Transverse colon (tissue), 4 donors: Measurements from ENCODE around the gene NBPF8. TPM values are rescaled to one million over a fixed set of nuclear protein-coding genes. Genes with fewer than 3 reads are reported as not detected.
"Not testable (repeated sequence)": the region's sequence is repeated elsewhere in the genome, so short reads cannot be mapped to it uniquely, and the experiment has no call there.

Experiments used
- DNase-seq: peaks from one replicate; pipeline ENCODE4 v3.0.0-alpha.2; 2019
- H3K27ac ChIP-seq, 4 donors: fragments of 200-600 bp; sonication (generic); 2 replicates each; pipeline ENCODE4 v1.5.1; 2016 to 2018; ENCODE audit warnings: inconsistent platforms in 4 of 4
- H3K27me3 ChIP-seq: fragments of 200-600 bp; sonication (generic); 2 replicates; pipeline ENCODE4 v1.5.1; 2017; ENCODE audit warnings: inconsistent platforms
- H3K36me3 ChIP-seq, 4 donors: fragments of 200-600 bp; sonication (generic); 2 replicates each; pipeline ENCODE4 v1.5.1; 2017 to 2019; ENCODE audit warnings: inconsistent platforms in 4 of 4
- H3K4me1 ChIP-seq, 4 donors: fragments of 200-600 bp; sonication (generic); 2 replicates each; pipeline ENCODE4 v1.5.1; 2017 to 2020; ENCODE audit warnings: inconsistent platforms in 4 of 4
- H3K4me3 ChIP-seq, 4 donors: fragments of 200-600 bp; sonication (generic); 1 replicate in 1 of 4; 2 replicates in 3 of 4; pipeline versions ENCODE4 v1.5.1 to v1.6.1; 2017 to 2019; ENCODE audit warnings: inconsistent platforms in 4 of 4
- H3K9me3 ChIP-seq, 2 donors: fragments of 200-600 bp; sonication (generic); 2 replicates each; pipeline ENCODE4 v1.5.1; 2017 to 2019; ENCODE audit warnings: inconsistent platforms in 2 of 2
- POLR2AphosphoS5 ChIP-seq, 3 donors: sonication (generic); formaldehyde crosslinking; IDR thresholded peaks; one replicate each; pipeline ENCODE4 v1.6.1; 2016; ENCODE audit warnings: antibody characterized with exemption in 3 of 3
- WGBS, 2 donors: methylation state at CpG; one replicate each; pipeline ENCODE4 v1.1.5; 2018; ENCODE audit warnings: low coverage in 1 of 2; 5-methylcytosine and 5-hydroxymethylcytosine counted together
- in situ Hi-C, 4 donors: fragments of 200-750 bp; cut with MboI; loops; one replicate each; pipeline versions ENCODE4 v1.15.0 to v1.15.1; 2017; ENCODE audit warnings: low sequenced_read_pairs in 3 of 4, low pct_ligation_motif_present in 1 of 4, low pct_unique_long_range_greater_than_20kb in 1 of 4
- intact Hi-C: fragments of 100-400 bp; cut with DNase I; formaldehyde crosslinking; loops from one replicate; pipeline ENCODE4 v1.15.1; 2023; ENCODE audit warnings: low total_unique reads
- total RNA-seq, 4 donors: library from RNA; depleted of rRNA; stranded (reverse); fragments of >200 nt; gene quantifications; one replicate each; pipeline ENCODE4 v1.1.0, GENCODE V29; 2016
- TF ChIP-seq, protein P1 (sequence below), 5 experiments: fragments of 200-600 bp in 3 of 5; fragments of 450-650 bp in 2 of 5; sonication (generic) in 3 of 5; IDR thresholded peaks; 1 replicate in 2 of 5; 2 replicates in 3 of 5; pipeline ENCODE4 v1.5.1; 2016 to 2017; ENCODE audit warnings: antibody characterized with exemption in 5 of 5, inconsistent platforms in 3 of 5, mild to moderate bottlenecking in 2 of 5, moderate library complexity in 1 of 5

Gene NBPF8
- total RNA-seq, 4 donors from 2014 or later, result 3.5 to 28.1 (median 14.6) TPM

DNA sequence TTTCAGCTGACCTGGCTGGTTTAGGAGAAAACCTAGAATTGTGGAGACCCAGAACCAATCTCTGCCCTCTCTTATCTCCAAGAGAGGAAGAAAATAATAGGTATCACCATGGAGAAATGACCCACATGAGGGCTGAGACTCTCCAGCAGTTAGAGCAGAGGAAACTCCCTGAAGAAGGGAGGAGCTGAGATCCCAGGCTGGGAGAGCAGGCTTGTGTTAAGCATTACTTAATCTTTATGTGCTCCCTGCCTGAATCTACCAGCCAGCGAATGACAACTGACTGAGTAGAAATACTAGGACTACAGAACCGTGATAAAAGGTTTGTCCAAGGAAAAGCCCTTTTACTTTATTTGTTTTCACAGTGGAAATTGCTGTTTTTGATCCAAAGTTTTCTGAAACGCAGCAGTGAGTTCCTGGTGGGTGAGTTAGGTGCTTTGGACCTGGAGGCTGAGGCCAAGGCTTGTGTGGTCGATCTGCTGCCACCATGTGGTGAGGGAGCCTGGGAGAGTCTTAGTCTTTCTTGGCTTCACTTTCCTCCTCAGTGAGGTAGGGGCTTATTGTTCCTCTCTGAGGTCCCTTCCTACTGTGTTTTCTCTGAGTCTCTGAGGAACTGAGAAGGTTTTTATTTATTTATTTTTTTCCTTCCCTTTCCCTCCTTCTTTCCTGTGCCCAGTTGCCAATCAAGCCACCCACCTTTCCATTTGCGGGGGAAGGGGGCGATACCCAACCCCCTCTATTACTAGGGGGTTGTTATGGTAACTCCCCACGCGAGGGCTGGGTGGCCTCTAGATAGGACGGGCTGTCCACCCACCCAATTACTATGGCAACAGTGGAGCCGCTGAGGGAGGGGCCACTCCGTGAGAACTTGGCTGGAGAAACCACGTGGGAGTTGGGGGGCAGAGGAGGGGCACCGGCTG lies 21.3 kb upstream of the NBPF8 start:
- DNase-seq, H3K4me1 ChIP-seq, H3K9me3 ChIP-seq, intact Hi-C loops, H3K36me3 ChIP-seq, H3K4me3 ChIP-seq, H3K27ac ChIP-seq, H3K27me3 ChIP-seq, in situ Hi-C loops: not testable (repeated sequence)
- WGBS, 2 donors, result 43% methylated on average over 4 of the region's 13 CpGs; no CpG with 5 or more reads in 1 of the 2 donors
- TF ChIP-seq, protein P1, sequence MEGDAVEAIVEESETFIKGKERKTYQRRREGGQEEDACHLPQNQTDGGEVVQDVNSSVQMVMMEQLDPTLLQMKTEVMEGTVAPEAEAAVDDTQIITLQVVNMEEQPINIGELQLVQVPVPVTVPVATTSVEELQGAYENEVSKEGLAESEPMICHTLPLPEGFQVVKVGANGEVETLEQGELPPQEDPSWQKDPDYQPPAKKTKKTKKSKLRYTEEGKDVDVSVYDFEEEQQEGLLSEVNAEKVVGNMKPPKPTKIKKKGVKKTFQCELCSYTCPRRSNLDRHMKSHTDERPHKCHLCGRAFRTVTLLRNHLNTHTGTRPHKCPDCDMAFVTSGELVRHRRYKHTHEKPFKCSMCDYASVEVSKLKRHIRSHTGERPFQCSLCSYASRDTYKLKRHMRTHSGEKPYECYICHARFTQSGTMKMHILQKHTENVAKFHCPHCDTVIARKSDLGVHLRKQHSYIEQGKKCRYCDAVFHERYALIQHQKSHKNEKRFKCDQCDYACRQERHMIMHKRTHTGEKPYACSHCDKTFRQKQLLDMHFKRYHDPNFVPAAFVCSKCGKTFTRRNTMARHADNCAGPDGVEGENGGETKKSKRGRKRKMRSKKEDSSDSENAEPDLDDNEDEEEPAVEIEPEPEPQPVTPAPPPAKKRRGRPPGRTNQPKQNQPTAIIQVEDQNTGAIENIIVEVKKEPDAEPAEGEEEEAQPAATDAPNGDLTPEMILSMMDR (IDR thresholded peaks at IDR 0.05), result peak in 1 of 5 experiments; percentile 5

DNA sequence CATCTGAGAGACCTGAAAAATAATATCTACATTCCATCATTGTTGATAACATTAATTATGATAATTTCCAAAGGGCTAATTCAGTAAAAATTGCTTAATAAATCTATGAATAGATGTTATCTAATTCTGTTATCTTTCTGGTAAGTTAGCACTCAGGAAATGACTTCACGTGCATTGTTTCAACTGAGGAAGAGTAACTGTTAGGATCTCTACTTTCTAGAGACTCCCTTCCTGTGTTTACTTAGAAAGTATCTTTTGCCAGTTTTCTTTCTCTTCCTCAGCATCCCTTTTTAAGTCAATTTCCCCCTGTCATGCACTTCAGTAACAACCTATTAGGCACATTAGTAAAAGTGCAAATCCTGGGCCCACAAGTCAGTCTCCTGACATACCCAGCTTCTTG lies 9.5 kb upstream of the NBPF8 start:
- no CpG with 5 or more reads among the region's 1 CpG for WGBS, 2 donors
- DNase-seq, H3K4me3 ChIP-seq, H3K9me3 ChIP-seq, H3K27ac ChIP-seq, H3K4me1 ChIP-seq, intact Hi-C loops, in situ Hi-C loops, H3K27me3 ChIP-seq, H3K36me3 ChIP-seq: not testable (repeated sequence)

DNA sequence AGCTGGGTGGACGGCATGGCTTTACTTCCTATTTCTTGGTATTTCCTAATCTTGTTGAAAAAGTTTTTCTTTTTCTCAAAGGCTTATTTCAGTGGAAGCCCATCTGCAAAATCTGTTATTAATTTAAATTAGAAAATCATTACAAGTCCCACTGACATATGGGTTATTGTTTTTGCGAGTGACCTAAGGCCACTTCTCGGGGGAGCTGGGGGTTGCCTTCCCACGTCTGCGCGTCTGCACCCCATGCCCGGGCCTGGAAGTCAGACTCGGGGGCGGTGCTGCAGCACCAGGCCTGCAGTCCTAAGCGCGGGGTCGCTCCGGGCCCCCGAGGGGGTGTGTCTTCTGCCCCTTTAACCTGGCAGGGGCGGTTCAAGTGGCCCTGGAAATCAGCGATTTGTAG lies 384 bp upstream of the NBPF8 start:
- H3K9me3 ChIP-seq, H3K4me1 ChIP-seq, intact Hi-C loops, H3K27me3 ChIP-seq, in situ Hi-C loops, H3K36me3 ChIP-seq, DNase-seq: not testable (repeated sequence)
- Histone ChIP-seq H3K27ac (peak overlapping the region in 1 of 4 donors; percentile 78), H3K4me3 (peak overlapping the region in 3 of 4 donors; percentile 51 to 67 (median 59))
- 7% methylated on average over 9 of the region's 16 CpGs; no CpG with 5 or more reads in 1 of the 2 donors for WGBS, 2 donors

DNA sequence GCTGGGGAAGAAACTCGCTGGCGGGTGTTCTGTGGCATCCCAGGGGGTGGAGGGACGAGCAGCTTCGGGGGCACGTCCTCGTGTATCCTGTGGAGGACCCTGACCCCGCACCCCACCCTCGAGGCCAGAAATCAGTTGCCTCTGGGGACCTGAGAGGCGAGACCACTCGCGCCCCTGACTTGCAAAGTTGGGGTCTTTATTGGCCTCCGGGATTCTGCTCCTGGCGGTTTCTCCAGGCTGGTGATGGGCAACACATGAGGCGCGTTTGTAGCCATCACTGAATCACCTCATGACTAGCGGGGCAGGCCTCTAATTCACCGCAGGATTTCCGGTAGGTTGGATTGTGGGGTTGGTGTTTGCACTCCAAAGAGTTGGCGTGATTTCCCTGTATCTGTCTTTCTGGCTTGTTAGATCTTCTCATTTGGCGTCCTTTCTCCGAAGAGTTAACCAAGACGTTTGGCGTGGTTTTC lies 692 bp downstream of the NBPF8 start:
- intact Hi-C loops, H3K36me3 ChIP-seq, H3K4me1 ChIP-seq, H3K9me3 ChIP-seq, H3K27me3 ChIP-seq, in situ Hi-C loops: not testable (repeated sequence)
- Histone ChIP-seq H3K4me3 (peak overlapping the region; percentile 35 to 67 (median 55)), H3K27ac (peak overlapping the region; percentile 75 to 78 (median 76))
- DNase-seq, result peak; percentile 27
- whole genome bisulfite sequencing, 2 donors, result 0% methylated on average over 15 of the region's 23 CpGs; no CpG with 5 or more reads in 1 of the 2 donors
- peak in 2 of 3 donors; percentile 14 to 16 for TF ChIP-seq POLR2AphosphoS5 (IDR thresholded peaks at IDR 0.05)

DNA sequence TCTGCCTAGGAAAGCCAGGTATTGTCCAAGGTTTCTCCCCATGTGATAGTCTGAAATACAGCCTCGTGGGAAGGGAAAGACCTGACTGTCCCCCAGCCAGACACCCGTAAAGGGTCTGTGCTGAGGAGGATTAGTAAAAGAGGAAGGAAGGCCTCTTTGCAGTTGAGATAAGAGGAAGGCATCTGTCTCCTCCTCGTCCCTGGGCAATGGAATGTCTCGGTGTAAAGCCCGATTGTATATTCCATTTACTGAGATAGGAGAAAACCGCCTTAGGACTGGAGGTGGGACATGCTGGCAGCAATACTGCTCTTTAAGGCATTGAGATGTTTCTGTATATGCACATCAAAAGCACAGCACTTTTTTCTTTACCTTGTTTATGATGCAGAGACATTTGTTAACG lies 10.2 kb downstream of the NBPF8 start:
- H3K27ac ChIP-seq, H3K9me3 ChIP-seq, H3K4me1 ChIP-seq, DNase-seq, H3K36me3 ChIP-seq, H3K27me3 ChIP-seq, intact Hi-C loops, in situ Hi-C loops, H3K4me3 ChIP-seq: not testable (repeated sequence)
- WGBS, 2 donors, result 71 to 78% methylated on average over 1 to 7 of the region's 7 CpGs

DNA sequence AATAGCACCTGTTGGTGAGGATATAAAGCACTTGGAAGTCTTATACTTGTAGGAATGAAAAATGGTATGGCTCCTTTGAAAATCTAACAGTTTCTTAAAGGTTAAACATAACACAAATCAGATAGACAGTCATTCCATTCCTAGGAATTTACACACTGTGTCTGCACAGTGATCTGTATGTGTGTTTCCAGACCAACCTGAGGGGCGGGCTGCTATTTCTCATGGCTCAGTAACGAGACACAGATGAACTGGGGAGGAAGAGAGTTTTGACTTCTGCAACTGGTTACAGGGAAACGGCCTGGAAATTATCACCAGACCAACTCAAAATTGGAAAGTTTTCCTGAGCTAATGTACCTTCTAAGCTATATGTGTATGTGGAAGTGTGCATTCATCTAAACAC lies 16.8 kb downstream of the NBPF8 start:
- in situ Hi-C loops, H3K4me3 ChIP-seq, H3K4me1 ChIP-seq, H3K27ac ChIP-seq, H3K36me3 ChIP-seq, H3K9me3 ChIP-seq, DNase-seq, H3K27me3 ChIP-seq, intact Hi-C loops: not testable (repeated sequence)
- no CpG with 5 or more reads among the region's 3 CpGs for WGBS, 2 donors

DNA sequence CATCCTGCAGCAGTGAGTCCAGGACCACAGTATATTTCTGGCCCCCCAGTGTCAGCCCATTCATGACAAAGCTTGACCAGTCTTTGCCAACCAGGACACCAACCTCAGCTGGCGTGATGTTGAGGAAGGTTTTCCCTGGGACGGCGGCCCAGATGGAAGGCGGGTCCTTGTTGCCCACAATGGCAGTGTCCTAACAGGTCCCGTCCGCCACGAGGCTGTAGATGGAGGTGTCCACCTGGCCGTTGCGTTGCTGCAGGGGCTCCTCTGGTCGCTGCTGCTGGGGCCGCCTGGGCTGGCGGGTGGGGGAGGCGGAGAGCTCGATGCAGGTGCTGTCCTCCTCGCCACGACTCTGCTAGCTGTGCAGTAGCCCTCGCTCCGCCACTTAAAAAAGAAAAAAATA lies 19.0 kb downstream of the NBPF8 start:
- H3K36me3 ChIP-seq, in situ Hi-C loops, H3K9me3 ChIP-seq, DNase-seq, H3K4me1 ChIP-seq, intact Hi-C loops, H3K4me3 ChIP-seq, H3K27ac ChIP-seq, H3K27me3 ChIP-seq: not testable (repeated sequence)
- 95 to 100% methylated on average over 3 to 15 of the region's 18 CpGs for WGBS, 2 donors

DNA sequence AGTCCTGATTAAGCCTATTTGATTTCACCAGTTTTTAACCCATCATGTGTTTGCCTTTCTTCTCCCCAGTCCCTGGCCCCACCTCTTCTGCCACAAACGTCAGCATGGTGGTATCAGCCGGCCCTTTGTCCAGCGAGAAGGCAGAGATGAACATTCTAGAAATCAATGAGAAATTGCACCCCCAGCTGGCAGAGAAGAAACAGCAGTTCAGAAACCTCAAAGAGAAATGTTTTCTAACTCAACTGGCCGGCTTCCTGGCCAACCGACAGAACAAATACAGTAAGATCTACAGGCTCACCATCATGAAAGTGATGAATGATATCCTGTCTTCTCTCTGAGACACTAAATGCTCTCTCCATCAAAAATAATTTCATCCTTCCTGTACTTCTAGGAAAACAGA lies 34.3 kb downstream of the NBPF8 start:
- H3K9me3 ChIP-seq, H3K36me3 ChIP-seq, H3K27ac ChIP-seq, intact Hi-C loops, DNase-seq, H3K4me1 ChIP-seq, in situ Hi-C loops, H3K27me3 ChIP-seq, H3K4me3 ChIP-seq: not testable (repeated sequence)
- WGBS, 2 donors, result 0 to 25% methylated on average over 1 to 2 of the region's 5 CpGs
